HepG2 (cell line): ENCODE data around the gene SLC22A7. TPM values are rescaled to one million over a fixed set of nuclear protein-coding genes. Genes with fewer than 3 reads are reported as not detected.

Source experiments
- ATF4 ChIP-seq, 2 experiments: fragments of 450-650 bp in 1 of 2; sonication (generic) in 1 of 2; formaldehyde crosslinking; IDR thresholded peaks; 2 replicates each; pipeline versions ENCODE4 v1.5.0 to v1.8.0; 2020 to 2022; ENCODE audit warnings: mild to moderate bottlenecking in 1 of 2, missing genetic modification reagents in 1 of 2
- KLF16 ChIP-seq, 2 experiments: sonication (generic) in 1 of 2; formaldehyde crosslinking in 1 of 2; IDR thresholded peaks; 2 replicates each; pipeline versions ENCODE4 v1.6.1 to v1.8.0; 2016 to 2023; ENCODE audit warnings: missing genetic modification reagents in 2 of 2, missing compliant biosample characterization in 1 of 2
- PHF21A ChIP-seq: sonication (generic); formaldehyde crosslinking; IDR thresholded peaks from 2 replicates; pipeline ENCODE4 v1.5.0; 2020; ENCODE audit warnings: mild to moderate bottlenecking, missing genetic modification reagents
- RARG ChIP-seq: sonication (generic); formaldehyde crosslinking; IDR thresholded peaks from 2 replicates; pipeline ENCODE4 v1.4.0; 2020; ENCODE audit warnings: low read depth, mild to moderate bottlenecking, missing genetic modification reagents
- SP140L ChIP-seq: sonication (generic); formaldehyde crosslinking; IDR thresholded peaks from 2 replicates; pipeline ENCODE4 v1.4.0; 2020; ENCODE audit warnings: missing genetic modification reagents, borderline replicate concordance
- ZFY ChIP-seq: sonication (generic); formaldehyde crosslinking; IDR thresholded peaks from 2 replicates; pipeline ENCODE4 v1.4.0; 2020; ENCODE audit warnings: missing genetic modification reagents
- ZNF281 ChIP-seq: sonication (generic); formaldehyde crosslinking; IDR thresholded peaks from 2 replicates; pipeline ENCODE4 v1.4.0; 2020; ENCODE audit warnings: missing genetic modification reagents, borderline replicate concordance
- ZNF282 ChIP-seq: fragments of 450-650 bp; IDR thresholded peaks from 2 replicates; pipeline ENCODE4 v1.6.1; 2018; ENCODE audit not compliant: partially characterized antibody
- ZNF414 ChIP-seq: sonication (generic); formaldehyde crosslinking; IDR thresholded peaks from 2 replicates; pipeline ENCODE4 v1.5.0; 2020; ENCODE audit warnings: missing genetic modification reagents
- ZNF549 ChIP-seq: sonication (generic); formaldehyde crosslinking; IDR thresholded peaks from 2 replicates; pipeline ENCODE4 v1.5.0; 2020; ENCODE audit warnings: missing genetic modification reagents
- ZNF713 ChIP-seq: sonication (generic); formaldehyde crosslinking; IDR thresholded peaks from 2 replicates; pipeline ENCODE4 v1.4.0; 2020; ENCODE audit warnings: mild to moderate bottlenecking, missing genetic modification reagents
- polyA plus RNA-seq, 8 experiments: library from polyadenylated mRNA; depleted of rRNA in 3 of 8; stranded (reverse) in 7 of 8; unstranded in 1 of 8; fragments of >200 nt; fragmentation: Illumina TruSeq in 4 of 8; extraction: Trizol in 4 of 8; gene quantifications; 2 replicates each; pipeline versions ENCODE4 v1.2.1 to v1.2.3, GENCODE V29; 2011 to 2016; ENCODE audit warnings: low read depth in 4 of 8, missing spikeins in 1 of 8, mixed read lengths in 1 of 8; ENCODE audit not compliant: insufficient read depth in 1 of 8
- total RNA-seq, 5 experiments: library from RNA; depleted of rRNA; stranded (reverse); fragments of >200 nt; fragmentation: Illumina TruSeq; extraction: Trizol; gene quantifications; 2 replicates each; pipeline ENCODE4 v1.2.3, GENCODE V29; 2016; ENCODE audit warnings: low read depth in 1 of 5
- TF ChIP-seq, protein P1 (sequence below): sonication (generic); formaldehyde crosslinking; IDR thresholded peaks from 2 replicates; pipeline ENCODE4 v1.4.0; 2020; ENCODE audit warnings: missing genetic modification reagents
- TF ChIP-seq, protein P2 (sequence below): sonication (generic); formaldehyde crosslinking; IDR thresholded peaks from 2 replicates; pipeline ENCODE4 v1.4.0; 2020; ENCODE audit warnings: missing genetic modification reagents, mild to moderate bottlenecking, borderline replicate concordance

Gene SLC22A7
- total and polyA plus RNA-seq, 2 of the 13 experiments (the other 11 are each of a cell fraction or from before 2014, with no cell fraction given): 5.3 to 22.6 TPM

GRCh38 chr6:43276577-43277305 is 21.3 kb upstream of the SLC22A7 start (continued):
- TF ChIP-seq KLF16 (CRISPR knock-in tag; IDR thresholded peaks at IDR 0.05) (no peak), ATF4 (CRISPR knock-in tag; IDR thresholded peaks at IDR 0.05) (no peak), ZNF549 (CRISPR knock-in tag) (no peak), ZNF281 (CRISPR knock-in tag) (peak; percentile 72; the same call in 1 of the 2 replicates), ZNF713 (CRISPR knock-in tag) (no peak), SP140L (no peak), ZNF282 (no peak), RARG (CRISPR knock-in tag) (no peak; the same call in 1 of the 2 replicates), ZNF414 (CRISPR knock-in tag) (peak; percentile 88; the same call in 1 of the 2 replicates), ZFY (CRISPR knock-in tag) (peak; percentile 88), PHF21A (CRISPR knock-in tag) (peak; percentile 78; the same call in 1 of the 2 replicates)
- TF ChIP-seq, protein P1, sequence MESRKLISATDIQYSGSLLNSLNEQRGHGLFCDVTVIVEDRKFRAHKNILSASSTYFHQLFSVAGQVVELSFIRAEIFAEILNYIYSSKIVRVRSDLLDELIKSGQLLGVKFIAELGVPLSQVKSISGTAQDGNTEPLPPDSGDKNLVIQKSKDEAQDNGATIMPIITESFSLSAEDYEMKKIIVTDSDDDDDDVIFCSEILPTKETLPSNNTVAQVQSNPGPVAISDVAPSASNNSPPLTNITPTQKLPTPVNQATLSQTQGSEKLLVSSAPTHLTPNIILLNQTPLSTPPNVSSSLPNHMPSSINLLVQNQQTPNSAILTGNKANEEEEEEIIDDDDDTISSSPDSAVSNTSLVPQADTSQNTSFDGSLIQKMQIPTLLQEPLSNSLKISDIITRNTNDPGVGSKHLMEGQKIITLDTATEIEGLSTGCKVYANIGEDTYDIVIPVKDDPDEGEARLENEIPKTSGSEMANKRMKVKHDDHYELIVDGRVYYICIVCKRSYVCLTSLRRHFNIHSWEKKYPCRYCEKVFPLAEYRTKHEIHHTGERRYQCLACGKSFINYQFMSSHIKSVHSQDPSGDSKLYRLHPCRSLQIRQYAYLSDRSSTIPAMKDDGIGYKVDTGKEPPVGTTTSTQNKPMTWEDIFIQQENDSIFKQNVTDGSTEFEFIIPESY (CRISPR knock-in tag): 0 out of 2 replicates have a peak, but pooled peaks have one; percentile 11
- TF ChIP-seq, protein P2, sequence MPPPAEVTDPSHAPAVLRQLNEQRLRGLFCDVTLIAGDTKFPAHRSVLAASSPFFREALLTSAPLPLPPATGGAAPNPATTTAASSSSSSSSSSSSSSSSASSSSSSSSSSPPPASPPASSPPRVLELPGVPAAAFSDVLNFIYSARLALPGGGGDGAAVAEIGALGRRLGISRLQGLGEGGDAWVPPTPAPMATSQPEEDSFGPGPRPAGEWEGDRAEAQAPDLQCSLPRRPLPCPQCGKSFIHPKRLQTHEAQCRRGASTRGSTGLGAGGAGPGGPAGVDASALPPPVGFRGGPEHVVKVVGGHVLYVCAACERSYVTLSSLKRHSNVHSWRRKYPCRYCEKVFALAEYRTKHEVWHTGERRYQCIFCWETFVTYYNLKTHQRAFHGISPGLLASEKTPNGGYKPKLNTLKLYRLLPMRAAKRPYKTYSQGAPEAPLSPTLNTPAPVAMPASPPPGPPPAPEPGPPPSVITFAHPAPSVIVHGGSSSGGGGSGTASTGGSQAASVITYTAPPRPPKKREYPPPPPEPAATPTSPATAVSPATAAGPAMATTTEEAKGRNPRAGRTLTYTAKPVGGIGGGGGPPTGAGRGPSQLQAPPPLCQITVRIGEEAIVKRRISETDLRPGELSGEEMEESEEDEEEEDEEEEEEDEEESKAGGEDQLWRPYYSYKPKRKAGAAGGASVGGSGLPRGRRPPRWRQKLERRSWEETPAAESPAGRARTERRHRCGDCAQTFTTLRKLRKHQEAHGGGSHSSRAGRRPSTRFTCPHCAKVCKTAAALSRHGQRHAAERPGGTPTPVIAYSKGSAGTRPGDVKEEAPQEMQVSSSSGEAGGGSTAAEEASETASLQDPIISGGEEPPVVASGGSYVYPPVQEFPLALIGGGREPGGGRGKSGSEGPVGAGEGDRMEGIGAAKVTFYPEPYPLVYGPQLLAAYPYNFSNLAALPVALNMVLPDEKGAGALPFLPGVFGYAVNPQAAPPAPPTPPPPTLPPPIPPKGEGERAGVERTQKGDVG: peak; percentile 47
